NCI-H2227 (cell line): ENCODE measurements around the gene PRKAG2.
A peak's percentile ranks its signal among the peaks of the same experiment; 100 is the strongest.
"Not testable (repeated sequence)": the region's sequence is repeated elsewhere in the genome, so short reads cannot be mapped to it uniquely, and the experiment has no call there.

Experiments
- DNase-seq: peaks from one replicate; lab custom pipeline; 2025; ENCODE audit not compliant: unreplicated experiment; lab: John Stamatoyannopoulos, UW

The PRKAG2 gene

DNA sequence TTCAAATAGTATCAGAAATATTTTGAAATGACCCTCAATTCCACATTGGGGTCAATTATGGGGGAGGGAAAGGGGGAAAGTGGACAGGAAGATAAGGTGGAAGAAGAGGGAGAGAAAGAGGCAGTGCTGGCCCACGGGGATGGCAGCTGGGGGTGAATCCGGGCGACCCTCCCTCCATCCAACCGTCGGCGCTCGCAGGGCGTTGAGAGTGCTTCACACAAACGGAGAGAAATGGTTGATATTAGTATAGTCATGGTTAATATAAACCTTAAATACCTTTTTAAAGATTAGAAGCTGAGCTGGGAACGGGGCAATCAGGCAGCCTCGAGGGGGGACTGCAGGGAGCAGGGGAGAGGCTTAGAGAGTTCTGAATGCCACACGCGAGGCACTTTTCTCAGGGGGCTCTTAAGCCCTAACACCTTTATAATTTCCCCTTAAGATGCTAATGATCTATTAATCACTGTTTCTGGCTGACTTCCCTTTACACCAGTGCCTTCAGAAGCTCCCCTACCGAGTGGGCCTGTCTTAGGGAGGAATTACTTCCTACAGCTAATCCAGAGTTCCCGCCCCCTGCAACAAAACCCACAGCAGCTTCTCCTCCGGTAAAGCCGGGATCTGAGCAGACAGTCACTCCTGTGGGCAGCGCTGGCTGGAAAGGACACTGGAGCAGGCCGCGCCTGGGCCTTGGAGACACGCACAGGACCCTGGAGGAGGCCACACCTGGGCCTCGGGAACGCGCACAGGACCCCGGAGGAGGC is 39.5 kb downstream of the PRKAG2 start:
- peak; percentile 55 for DNase-seq

DNA sequence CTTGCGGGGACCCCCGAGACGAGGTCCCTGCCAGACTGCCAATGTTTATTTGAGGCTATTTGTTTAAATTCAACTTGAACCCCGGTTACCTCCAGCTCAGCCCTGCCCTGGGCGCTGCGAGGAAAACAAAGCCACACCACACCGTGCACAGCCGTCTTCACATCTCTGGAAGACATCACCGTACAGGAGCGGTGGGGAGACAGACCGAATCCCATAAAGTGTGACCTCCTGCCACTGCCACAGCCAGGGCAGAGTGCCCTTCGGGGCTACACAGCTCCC is 40.0 kb downstream of the PRKAG2 start:
- DNase-seq = no peak

DNA sequence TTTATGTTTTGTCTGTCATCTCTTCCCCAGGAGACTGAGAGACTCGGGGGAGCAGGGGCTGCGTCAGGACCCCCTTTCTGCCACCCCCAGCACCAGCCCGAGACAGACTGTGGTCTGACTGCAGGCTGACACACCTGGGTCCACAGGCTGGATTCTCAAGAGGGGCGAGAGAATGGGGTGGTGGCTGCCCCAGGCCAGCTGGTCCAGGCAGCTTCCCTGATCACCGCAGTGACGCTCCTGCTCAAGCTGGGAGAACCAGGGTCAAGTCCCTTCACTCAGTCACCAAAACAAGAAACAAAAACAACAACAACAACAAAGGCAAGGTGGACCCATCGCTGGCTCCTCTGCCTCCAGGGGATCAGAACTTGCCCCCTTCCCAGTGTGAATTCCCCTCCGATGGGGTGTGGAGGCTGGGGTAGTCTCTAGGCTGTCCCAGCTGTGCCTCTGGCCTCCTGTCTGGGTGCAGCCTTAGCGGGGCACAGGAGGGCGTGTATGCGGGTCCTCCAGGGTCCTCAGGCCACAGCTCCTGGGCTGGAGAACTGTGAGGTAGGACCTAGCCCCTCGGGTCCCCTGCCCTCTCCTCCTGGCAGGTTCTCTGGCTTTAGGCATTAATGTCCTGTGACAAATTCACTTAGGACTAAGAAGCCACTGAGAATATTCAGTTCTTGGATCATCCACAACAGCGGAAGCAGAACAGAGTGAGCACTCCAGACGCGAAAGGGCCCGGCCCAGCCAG is 40.6 kb downstream of the PRKAG2 start:
- no peak for DNase-seq

DNA sequence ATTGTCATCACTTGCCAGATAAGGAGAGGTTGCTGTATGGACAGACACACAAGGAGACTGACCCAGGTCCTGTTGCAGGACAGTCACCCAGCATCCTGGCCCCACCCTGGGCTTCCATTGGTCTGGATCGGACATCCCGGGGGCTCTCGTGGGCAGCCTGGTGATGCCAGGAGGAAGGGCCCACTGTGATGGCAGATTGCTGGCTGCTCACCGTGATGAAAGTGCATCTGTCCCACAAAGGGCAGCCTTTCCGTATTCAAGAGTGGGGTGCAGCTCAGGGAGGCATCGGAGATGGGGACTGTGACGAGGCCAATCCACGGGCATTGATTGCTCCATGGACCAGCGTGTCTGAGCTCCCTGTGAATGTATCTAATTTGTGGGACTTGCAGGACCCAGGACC is 41.3 kb downstream of the PRKAG2 start:
- DNase-seq = no peak

DNA sequence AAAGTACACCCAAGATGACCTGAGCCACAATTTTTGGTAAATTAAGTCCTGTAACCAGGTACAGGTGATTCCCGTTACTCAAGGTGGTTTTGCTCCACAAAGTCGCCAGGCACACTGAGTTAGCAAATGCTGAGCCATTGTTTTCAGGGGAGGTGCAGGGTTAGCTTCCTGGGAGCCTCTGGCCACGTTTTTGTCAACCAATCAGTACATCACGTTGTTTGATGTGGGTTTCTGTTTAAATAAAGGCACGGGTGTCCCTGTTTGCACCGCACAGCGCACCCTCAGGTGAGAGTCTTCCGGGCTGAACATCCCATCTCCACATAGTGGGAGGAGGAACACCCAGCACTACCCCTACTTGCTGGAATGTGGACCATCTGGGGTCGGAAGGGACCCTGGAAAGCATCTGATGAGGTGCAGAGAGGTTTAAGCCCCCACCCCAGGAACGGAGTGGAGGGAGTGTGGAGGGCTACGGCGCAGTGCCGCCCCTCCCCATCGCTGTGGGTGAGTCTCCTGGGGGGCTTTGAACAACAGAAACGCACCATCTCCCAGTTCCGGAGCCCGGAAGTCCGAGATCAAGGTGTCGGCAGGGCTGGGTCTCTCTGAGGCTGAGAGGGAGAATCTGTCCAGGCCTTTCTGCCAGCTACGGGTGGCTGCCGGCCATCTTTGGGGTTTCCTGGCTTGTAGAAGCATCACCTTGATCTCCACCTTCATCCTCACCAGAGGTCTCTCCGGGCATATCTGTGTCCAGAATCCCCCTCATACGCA is 42.5 kb downstream of the PRKAG2 start:
- DNase-seq = no peak

DNA sequence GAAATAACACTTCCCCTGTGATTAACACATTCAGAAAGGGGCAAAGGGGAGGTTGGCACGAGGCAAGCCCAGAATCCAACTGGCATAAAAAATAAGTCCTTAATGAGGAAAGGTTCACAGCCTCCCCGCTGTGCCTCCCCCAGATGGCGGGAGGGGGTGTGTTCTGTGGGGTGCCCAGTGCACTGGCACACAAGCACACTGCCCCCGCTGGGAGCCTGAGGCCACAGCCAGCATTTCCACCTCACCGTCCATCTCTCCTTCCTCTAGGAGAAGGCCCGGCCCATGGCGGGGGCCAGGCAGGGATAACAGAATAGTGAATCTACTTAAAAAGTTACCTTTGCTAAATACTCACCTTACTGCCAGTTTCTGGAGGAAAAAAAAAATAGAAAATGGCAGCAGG is 43.2 kb downstream of the PRKAG2 start:
- DNase-seq = no peak

DNA sequence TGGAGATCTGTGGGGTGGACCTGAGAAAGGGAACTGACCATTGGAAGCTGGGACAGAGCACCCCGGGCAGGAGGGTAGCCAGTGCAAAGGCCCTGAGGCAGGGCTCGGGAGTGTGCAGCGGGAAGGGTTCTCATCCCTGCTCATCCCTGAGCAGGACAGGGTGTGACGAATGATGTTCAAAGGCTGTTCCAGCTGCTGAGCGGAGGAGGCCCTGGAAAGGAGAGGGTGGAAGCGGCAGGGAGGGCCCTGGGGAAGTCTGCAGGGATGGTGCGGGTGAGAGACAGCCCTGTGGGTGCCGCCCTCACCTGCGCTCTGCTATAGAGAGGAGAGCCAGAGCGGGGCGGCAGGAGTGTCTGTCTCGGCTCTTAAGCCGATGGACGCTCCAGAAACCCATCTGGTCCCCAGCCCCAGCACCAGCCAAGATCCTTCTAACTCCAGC is 43.7 kb downstream of the PRKAG2 start:
- DNase-seq = no peak

DNA sequence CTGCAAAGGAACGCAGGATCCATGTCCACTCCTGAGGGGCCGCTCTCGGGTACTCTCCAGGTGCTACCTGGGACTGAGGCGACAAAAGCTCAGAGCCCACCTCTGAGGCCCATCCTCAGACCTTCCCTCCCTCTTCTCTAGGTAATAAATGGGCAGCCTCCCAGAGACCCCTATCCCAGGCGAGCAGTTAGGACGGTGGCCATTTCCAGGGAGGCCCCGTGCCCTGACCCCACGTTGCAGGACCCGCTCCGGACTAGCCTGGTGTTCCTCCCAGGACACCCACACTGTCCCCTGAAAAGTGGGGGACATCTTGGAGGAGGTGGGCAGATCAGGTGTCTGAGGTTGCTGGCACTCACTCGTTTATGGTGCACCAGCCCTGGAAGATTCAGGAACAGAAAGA is 44.3 kb downstream of the PRKAG2 start:
- DNase-seq = no peak

DNA sequence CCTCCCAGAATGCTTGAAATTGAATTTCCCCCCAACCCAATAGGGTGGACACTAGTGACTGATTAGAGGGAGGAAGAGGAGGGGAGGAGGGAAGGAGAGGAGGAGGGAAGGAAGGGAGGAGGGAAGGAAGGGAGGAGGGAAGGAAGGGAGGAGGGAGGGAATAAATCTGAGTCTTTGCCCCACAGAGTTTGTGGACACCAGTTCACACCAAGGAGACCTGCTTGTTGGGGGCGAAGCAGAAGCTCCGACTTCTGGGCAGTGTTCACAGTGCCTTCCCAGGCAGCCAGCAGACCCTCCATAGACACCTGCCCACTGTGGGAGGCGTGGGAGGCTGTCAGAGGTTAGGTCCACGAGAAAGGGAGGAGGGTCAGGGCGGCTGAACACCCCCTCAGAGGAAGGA is 44.8 kb downstream of the PRKAG2 start:
- DNase-seq = no peak

DNA sequence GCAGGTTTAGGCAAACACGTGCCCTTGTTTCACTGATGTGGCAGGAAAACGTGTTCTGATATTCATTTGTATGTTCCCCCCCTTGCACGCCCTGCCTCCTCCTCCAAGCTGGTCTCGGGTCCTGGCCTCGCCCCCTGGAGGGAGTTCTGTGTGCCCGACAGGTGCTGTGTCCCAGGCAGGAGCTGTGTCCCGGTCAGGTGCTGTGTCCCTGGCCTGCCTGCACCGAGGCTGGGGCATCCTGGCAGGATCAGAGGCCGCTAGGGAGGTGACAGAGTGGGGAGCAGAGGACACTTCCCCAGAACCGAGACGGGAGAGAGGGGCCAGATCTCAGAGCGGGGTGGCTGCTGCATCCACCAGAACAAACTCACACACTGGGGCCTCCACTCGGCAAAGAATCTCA is 45.3 kb downstream of the PRKAG2 start:
- no peak for DNase-seq

DNA sequence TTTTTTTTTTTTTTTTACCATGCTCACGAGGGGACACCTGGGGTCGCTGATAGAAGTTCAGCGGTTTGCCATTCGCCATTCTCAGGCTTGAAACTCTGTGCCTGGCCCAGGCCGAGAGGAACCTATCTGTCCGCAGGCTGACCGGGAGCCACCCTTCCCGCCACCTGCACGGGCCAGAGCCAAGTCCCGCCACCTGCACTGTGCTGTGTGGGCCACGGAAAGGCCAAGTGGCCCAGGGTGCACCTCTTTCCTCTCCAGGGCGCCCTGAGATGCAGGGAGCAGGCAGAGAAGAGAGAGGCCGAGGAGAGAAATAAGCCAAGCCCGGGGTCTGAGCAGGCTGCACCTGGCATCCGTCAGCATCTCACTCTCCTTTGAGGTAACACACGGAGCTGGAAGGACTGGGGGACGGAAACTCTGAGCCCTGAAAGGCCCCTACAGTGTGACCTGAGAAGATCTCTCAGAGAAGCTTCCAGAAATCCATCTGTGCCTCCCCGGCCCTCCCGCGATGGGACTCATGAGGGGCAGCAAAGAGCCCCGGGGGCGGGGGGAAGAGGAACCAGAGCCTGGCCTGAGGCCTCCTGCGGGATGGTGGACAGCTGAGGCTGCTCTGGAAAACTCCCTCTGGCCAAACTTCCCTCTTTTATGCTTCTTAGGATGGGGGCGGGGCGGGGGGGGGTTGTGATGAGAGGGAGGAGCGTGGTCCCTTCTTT is 46.6 kb downstream of the PRKAG2 start:
- DNase-seq = no peak

DNA sequence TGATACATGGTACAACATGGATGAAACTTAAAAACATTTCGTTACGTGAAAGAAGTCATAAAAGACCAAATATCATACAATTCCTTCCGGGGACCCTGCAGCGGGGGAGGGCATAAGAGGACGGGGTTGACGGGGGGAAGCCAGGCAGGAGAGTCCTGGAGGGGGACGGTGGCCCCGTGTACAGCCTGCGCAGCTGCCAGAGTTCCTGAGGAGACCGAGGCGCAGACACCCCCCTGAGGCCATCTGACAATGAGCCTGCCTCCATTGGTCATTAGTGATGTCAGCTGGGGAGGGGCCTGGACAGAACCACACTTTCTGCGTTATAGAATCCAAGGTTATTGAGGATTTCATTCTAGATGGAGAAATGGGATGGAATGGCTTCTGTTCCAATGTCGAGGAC is 47.2 kb downstream of the PRKAG2 start:
- DNase-seq = no peak

DNA sequence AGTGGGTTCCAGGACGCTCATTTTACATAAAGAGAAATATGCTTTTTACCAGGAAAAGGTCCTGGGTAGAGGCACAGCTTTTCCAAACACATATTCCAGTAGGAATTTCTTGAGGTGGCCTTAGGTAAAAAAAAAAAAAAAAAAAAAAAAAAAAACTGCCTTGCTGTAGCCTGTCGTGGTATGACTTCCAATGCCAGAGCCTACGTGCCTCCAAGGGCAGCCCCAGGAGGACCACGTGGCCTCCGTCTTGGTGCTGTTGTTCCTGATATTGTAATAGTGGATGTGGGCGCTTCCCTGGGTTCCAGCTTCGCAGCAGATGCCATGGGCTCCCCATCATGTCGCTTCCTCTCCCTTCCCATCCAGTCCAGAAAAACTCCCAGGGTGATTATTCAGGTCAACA is 49.3 kb downstream of the PRKAG2 start:
- no peak for DNase-seq

DNA sequence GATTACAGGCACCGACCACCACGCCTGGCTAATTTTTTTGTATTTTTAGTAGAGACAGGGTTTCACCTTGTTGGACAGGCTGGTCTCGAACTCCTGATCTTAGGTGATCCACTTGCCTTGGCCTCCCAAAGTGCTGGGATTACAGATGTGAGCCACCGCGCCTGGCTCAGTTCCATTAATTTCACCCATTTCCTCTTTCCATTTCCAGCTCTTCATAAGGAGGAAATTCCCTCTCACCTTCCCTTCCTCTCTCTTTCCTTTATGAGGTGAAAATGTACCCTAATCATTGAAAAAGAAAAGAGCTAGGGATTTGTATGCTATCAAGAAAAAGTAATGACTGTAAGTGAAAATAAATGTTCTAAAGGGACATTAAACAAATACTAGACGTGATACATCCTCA is 50.6 kb downstream of the PRKAG2 start:
- DNase-seq = not testable (repeated sequence)

DNA sequence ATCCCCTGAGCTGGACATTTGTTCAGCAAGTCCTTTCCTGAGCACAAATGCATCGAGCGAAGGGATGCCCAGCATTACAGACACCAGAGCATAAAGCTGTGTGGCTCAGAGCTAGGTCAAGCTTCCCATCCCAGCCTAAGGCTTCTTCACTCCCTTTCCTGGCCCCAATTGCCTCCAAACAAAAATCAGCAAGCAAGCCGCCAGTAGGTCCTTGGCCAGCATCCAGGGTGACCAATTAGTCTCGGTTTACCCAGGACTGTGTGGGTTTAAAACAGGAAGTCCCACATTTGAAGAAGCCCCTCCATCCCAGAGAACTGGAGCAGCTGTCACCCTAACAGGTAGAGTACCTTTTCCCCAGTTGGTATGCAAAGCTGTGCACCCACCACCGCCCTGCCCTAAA is 51.2 kb downstream of the PRKAG2 start:
- no peak for DNase-seq

DNA sequence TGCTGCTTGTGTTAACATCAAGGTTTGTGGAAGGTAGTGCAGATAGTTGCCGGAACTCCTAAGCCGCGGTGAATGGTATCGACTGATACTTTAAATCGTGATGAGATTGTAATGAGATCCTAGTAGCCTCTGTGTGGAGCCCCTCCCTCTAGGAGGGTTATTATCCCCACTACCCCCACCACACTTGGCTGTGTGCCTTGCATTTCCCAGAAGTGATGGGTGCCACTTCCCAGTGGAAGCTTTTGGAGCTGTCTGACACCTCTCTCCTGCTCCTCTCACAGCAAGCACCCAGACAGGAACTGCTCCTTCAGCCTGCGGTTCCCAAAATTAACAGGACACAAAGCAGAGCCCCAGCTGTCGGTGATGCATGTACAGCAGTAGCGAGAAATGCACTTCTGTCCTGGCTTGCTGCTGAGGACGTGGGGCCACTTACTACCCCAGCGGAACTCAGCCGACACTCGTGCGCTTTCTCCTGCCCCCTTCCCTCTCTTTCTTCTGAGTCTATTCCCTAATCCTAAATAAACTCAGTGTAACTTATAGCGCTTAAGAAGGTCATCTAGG is 52.5 kb downstream of the PRKAG2 start:
- no peak for DNase-seq

DNA sequence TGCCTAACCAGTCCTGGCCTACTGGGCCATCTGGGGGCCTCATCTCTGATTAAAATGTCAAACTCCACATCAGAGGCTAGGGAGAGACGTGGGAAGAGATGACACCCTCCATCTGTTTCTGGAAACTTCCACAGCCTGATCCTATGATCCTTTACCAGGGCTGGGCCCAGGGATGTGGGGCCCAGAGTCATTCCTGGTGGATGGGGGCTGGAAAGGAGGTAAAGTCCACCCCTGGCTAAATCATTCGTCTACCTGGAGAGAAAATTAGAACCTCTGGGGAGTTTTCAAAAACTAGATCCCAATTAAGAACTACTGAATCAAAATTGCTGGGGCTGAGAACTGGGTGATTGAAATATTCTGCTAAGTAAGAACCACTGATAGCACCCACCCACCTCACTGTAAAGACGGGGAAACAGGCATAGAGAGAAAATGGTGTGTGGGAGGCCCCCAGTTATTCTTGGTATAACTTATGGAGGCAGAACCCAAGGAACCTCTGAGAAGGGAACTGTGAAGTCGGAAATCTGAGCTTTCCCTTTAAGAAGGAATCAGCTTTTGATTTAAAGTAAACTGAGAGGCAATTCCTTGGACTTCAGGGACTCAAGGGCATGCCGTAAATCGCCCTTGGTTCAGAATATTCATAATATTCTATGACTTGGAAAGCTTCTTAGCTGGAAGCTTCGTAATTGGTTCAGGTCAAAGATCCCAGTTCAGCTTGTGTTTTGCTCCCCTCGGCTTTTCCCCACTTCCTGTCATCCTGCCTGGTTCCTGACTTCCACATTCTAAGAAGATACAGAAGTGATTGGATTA is 53.1 kb downstream of the PRKAG2 start:
- no peak for DNase-seq

DNA sequence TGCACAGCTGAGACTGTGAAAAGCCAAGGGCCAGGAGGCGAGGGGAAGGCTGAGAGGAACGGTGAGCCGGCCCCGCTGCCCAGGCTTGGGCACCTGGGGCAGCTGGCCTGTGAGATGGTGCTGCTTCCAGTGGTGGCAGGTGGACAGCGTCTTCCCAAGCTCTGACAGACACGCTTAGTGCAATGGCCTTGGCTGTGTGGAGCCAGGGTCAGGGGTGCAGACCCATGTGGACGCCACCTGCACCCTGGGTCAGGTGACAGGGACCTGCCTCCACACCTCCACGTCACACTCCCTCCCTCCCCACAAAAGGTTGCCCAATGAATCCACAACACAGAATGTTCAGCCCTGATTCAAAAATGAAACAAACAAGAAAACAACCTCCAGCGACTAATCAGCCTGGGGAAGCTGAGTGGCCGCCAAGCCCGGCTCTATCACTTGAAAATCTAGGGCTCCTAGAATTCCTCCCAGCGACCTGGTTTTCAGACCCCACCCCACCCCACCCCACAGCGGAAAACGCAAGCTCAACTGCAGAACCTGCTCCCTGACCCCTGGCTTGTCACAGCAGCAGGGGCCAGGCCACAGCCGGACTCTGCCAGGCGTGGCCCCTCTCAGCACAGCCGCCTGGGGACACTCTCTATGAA is 54.3 kb downstream of the PRKAG2 start:
- no peak for DNase-seq

DNA sequence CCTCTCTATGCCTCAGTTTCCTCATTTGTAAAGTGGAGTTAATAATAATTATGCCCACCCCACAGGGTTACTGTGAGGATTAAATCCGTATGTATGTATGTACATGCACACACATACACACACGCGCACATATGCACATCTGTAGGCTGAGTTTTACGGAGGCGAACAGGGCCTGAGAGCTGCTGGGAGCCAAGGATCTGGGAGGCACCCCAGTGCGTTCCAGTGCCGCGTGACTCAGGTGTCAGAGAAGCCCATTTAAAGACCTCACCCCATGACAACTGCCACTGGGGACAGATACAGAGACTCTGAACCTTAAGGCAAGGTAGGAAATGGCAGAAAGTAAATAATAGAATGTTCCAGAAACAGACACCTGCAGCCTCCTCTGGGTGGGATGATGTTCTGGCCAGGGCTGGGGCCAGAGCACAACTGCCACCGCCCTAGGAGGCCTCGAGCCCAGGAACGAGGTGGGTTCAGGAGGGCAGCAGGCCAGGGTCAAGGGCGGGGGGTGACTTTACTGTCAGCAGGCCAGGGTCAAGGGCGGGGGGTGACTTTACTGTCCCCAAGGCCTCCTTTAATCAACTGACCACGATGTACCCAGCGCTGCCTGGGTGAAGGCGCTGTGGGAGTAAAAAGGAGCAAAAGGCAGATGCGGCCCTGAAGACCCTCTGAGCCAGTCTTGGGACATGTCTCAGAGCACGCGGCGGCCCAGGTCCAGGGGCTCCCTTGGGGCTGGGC is 54.9 kb downstream of the PRKAG2 start:
- no peak for DNase-seq
